ENCODE results near the gene DNAJB14.

- TF ChIP-seq CTCF (IDR thresholded peaks at IDR 0.05) (no peak), POLR2A (IDR thresholded peaks at IDR 0.05) (no peak)
Observed at GRCh38 chr4:99947190-99947578, 766 bp upstream of the DNAJB14 start.
